Lung (tissue), 12 donors: Measurements from ENCODE around the gene NUDT4. TPM values are rescaled to one million over a fixed set of nuclear protein-coding genes. Genes with fewer than 3 reads are reported as not detected.
A peak's percentile ranks its signal among the peaks of the same experiment; 100 is the strongest.
"Not testable (repeated sequence)": the region's sequence is repeated elsewhere in the genome, so short reads cannot be mapped to it uniquely, and the experiment has no call there.

ENCODE experiments used
- ATAC-seq: fragments of 200-7000 bp; cut with Tn5 transposase; one replicate; pipeline ENCODE4 v1.9.1; 2020; ENCODE audit warnings: moderate number of reproducible peaks; ENCODE audit not compliant: insufficient read depth, low FRiP score
- DNase-seq, 3 donors: peaks; one replicate each; pipeline ENCODE4 v3.0.0-alpha.2; 2013 to 2017
- H3K27ac ChIP-seq, 2 donors: one replicate each; pipeline ENCODE4 v1.5.1; 2013; ENCODE audit warnings: mild to moderate bottlenecking in 2 of 2, moderate library complexity in 2 of 2, control low read depth in 1 of 2, inconsistent platforms in 1 of 2, low read depth in 1 of 2, low read length in 1 of 2
- H3K27me3 ChIP-seq, 3 donors: one replicate each; pipeline ENCODE4 v1.5.1; 2013; ENCODE audit warnings: low read length in 2 of 3; ENCODE audit not compliant: control insufficient read depth in 3 of 3, insufficient read depth in 3 of 3
- H3K36me3 ChIP-seq, 4 donors: one replicate each; pipeline ENCODE4 v1.5.1; 2013; ENCODE audit warnings: low read length in 4 of 4, mild to moderate bottlenecking in 1 of 4, moderate library complexity in 1 of 4; ENCODE audit not compliant: control insufficient read depth in 4 of 4, insufficient read depth in 4 of 4
- H3K4me1 ChIP-seq, 5 donors: one replicate each; pipeline ENCODE4 v1.5.1; 2013; ENCODE audit warnings: low read length in 5 of 5, mild to moderate bottlenecking in 2 of 5, moderate library complexity in 1 of 5; ENCODE audit not compliant: control insufficient read depth in 5 of 5, insufficient read depth in 5 of 5
- H3K4me3 ChIP-seq: one replicate; pipeline ENCODE4 v1.5.1; 2013; ENCODE audit warnings: mild to moderate bottlenecking, control low read depth, moderate library complexity
- H3K9ac ChIP-seq, 2 donors: one replicate each; pipeline ENCODE4 v1.5.1; 2013; ENCODE audit warnings: low read length in 2 of 2, control low read depth in 1 of 2; ENCODE audit not compliant: insufficient read depth in 1 of 2
- H3K9me3 ChIP-seq, 4 donors: one replicate each; pipeline ENCODE4 v1.5.1; 2013; ENCODE audit warnings: low read length in 3 of 4, mild to moderate bottlenecking in 1 of 4, moderate library complexity in 1 of 4; ENCODE audit not compliant: control insufficient read depth in 4 of 4, insufficient read depth in 3 of 4
- CTCF ChIP-seq: IDR thresholded peaks from 2 replicates; pipeline ENCODE4 v1.5.1; 2012; ENCODE audit warnings: mild to moderate bottlenecking; ENCODE audit errors: control extremely low read depth, extremely low read depth
- WGBS, 2 donors: extraction: QIAGEN DNeasy Blood & Tissue Kit; methylation state at CpG; one replicate each; pipeline ENCODE4 v1.1.7; 2013; 5-methylcytosine and 5-hydroxymethylcytosine counted together
- polyA plus RNA-seq, 2 donors: library from polyadenylated mRNA; stranded (reverse); fragments of 200-250 nt; gene quantifications; one replicate each; pipeline ENCODE4 v1.2.1, GENCODE V29; 2013
- total RNA-seq, 2 donors: library from RNA; depleted of rRNA in 1 of 2; stranded (reverse); fragments of >200 nt in 1 of 2; gene quantifications; one replicate each; pipeline ENCODE4 v1.2.1, GENCODE V29; 2014 to 2021
- donor health status: control.
- donor health status: control.
- donor health status: Bipolar disorder and iron deficiency.
- donor health status: healthy.
- donor health status: DM: yes; HTN: yes; CAD: no.

NUDT4 gene
- total and polyA plus RNA-seq, 4 donors, result 20.8 to 102 (median 39.3) TPM

GRCh38 chr12:93381161-93381975, 3.6 kb downstream of the NUDT4 start:
- peaks cover 2 to 10% (median 4%) of the 10 kb centered on the region in 4 donors for H3K36me3 ChIP-seq
- H3K27ac ChIP-seq, result peak overlapping the region; percentile 53 to 82
- DNase-seq (no peak), ATAC-seq (no peak)
- H3K27me3 ChIP-seq, result no peaks in the 10 kb centered on the region
- no peaks in the 10 kb centered on the region for H3K9me3 ChIP-seq
- TF ChIP-seq CTCF, result no peak
- WGBS, 2 donors, result 56 to 69% methylated on average over 5 of the region's 5 CpGs
- H3K4me1 ChIP-seq, result peaks cover 5 to 37% (median 10%) of the 10 kb centered on the region in 5 donors
- H3K9ac ChIP-seq, result peak overlapping the region in 1 of 2 donors; percentile 99
- peak overlapping the region; percentile 8 for H3K4me3 ChIP-seq

- not testable (repeated sequence) for ATAC-seq, H3K9me3 ChIP-seq, H3K27me3 ChIP-seq, DNase-seq
- Histone ChIP-seq H3K27ac (peak overlapping the region in 1 of 2 donors; percentile 82), H3K9ac (peak overlapping the region in 1 of 2 donors; percentile 99), H3K4me3 (peak overlapping the region; percentile 8), H3K4me1 (peaks cover 5 to 31% (median 9%) of the 10 kb centered on the region in 5 donors), H3K36me3 (peaks cover 2 to 10% (median 4%) of the 10 kb centered on the region in 4 donors)
- 79 to 95% methylated on average over 5 of the region's 5 CpGs for WGBS, 2 donors
Observed at GRCh38 chr12:93381976-93382437, 4.3 kb downstream of the NUDT4 start.

- Histone ChIP-seq H3K9me3 (no peaks in the 10 kb centered on the region), H3K4me1 (peaks cover 0 to 25% (median 10%) of the 10 kb centered on the region in 5 donors), H3K9ac (no peak overlapping the region), H3K4me3 (no peak overlapping the region), H3K36me3 (peaks cover 0 to 10% (median 2%) of the 10 kb centered on the region in 4 donors), H3K27me3 (no peaks in the 10 kb centered on the region), H3K27ac (peak overlapping the region in 1 of 2 donors; percentile 91)
- TF ChIP-seq CTCF, result no peak
- DNase-seq (no peak), ATAC-seq (no peak)
- WGBS, 2 donors, result 85 to 96% methylated on average over 2 of the region's 2 CpGs
Observed at GRCh38 chr12:93387780-93388179, 10.1 kb downstream of the NUDT4 start.

GRCh38 chr12:93390031-93390430, 12.3 kb downstream of the NUDT4 start:
- WGBS, 2 donors, result 23 to 34% methylated on average over 5 of the region's 5 CpGs
- H3K9me3 ChIP-seq, result no peaks in the 10 kb centered on the region
- no peak overlapping the region for H3K4me3 ChIP-seq
- H3K36me3 ChIP-seq, result peaks cover 0 to 17% (median 2%) of the 10 kb centered on the region in 4 donors
- H3K27me3 ChIP-seq, result no peaks in the 10 kb centered on the region
- no peak overlapping the region for H3K27ac ChIP-seq
- H3K4me1 ChIP-seq, result peaks cover 0 to 27% (median 4%) of the 10 kb centered on the region in 5 donors
- DNase-seq, result no peak
- ATAC-seq, result no peak
- no peak overlapping the region for H3K9ac ChIP-seq
- no peak for TF ChIP-seq CTCF
